ENCODE data around the gene SOX5.
A peak's percentile ranks its signal among the peaks of the same experiment; 100 is the strongest.

The SOX5 gene

DNA sequence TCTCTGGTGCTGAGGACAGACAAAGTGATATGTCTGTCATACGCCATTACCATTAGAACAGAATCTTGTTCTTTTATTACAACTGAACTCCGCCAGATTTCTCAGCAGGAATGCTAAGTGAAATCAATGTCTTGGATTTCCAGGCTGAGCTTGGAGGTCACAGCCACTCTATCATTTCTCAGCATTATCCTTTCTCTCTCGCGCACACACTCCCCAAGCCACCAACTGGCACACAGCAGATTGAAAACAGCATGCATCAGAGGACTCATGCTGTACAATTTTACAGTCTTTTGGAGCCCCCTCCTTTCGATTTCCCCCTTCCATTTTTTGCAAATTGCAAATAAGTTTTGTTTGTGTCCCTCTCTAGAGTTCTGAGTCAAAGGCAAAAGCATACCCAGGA, 348.6 kb downstream of the SOX5 start:
- no peak for DNase-seq (ENCODE audit: low spot score)

DNA sequence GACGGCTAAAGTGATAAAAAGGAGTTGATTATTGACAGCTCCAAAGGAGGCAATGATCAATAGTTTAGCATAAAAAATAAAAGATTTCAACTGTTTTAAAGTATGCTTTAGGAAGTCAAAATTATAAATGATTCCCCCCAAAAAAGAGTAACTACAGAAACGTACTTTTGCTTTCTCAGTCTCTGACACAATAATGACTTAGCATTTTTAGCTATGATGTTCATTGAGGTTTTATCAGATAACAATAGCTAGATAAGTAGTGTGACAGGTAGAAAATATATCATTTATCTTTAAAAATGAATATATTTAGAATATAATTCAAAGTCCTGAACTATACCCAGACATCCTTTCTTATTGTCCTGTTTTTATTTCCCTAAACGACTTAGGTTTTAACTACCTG, 352.9 kb downstream of the SOX5 start:
- no peak for DNase-seq (ENCODE audit: low spot score)

DNA sequence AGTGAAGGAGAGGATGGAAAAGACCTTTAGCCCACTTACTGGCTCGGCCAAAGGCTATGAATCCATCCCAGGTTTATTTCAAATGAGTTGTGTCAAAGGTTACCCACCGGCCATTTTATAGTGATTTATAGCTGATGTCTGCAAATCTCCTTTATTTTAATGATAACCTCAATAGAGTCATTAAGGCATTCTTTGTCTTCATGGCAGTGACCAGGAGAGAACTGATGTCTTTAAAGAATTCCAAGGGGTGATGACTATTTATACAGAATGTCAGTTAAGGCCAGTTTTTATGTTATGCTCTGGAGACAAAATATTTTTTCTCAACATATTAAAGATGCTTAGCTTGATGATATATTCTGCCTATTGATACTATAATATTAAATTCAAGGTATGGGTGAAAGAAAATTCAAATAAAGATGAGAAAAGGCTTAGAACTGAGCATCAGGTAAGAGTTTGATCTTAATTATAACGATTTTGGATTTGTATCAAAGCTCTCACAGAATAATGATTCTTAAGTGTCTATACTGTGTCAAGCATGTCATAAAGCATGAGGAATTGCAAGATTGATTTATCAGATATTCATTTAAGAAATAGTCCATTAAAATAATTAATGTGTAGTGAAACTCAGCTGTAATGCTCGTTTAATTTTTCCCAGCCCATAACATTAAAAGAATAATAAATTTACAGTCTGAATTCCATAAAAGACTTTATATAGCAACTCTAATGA, 361.5 kb downstream of the SOX5 start:
- no peak for DNase-seq (ENCODE audit: low spot score)

DNA sequence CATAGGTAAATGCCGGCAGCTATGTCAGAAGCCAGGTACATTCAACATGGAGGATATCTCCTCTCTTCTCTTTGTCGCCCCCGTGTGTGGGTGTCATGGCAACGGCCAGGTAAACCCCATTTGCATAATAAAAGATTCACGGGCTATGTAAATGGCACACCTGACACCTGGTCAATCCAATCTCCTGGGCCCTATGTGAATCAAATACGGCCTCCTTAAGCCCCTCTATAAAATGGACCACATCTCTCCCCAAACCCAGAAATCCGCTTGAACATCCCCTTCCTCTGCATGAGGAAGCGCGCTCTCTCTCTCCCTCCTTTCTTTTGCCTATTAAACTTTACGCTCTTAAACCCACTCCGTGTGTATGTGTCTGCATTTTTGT, 363.7 kb downstream of the SOX5 start:
- no peak for DNase-seq (ENCODE audit: low spot score)

DNA sequence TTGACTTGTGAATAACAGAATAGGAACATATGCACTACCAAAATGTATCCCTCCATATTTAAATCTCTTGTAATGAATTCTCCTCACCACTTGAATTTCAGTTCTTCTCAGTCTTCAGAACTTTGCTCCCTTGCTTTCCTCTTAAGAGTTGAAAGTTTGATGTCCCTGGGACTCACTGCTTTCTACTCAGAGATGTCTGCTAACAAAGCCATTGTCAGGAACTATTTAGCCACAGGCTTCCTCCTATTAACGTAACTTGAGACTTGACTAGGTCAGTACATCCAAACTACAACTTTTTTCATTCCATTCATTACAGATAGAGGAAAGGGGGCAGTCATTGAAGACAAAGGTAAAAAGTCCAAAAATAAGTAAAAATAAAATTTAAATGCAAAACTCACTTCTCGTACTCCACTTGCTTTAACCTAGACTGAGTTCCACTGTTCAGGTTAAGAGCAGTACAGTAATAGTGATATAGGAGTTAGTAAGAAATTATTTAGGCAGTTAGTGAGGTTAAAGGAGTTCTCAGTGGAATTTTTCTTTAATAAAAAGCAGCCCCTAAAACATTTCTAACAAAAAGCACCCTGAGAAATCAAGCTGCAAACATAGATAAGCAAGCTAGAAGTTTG, 364.2 kb downstream of the SOX5 start:
- no peak for DNase-seq (ENCODE audit: low spot score)

DNA sequence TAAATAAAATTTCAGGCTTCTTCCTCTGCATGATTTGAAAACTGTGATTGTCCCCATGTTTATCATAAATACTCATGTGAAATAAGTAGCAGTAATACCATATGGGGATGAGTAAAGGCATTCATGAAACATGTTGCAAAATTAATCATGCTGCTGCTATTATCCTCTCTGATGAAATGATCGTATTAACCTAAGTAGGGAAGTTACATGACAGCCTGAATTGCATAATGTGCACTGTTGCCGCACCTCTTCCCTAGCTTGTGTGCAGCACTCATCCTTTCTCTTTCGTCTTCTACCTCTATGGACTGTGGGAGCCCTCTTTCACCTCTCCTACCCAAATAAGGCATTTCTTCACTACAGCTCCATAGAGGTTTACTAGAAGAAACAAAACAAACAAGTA, 367.6 kb downstream of the SOX5 start:
- DNase-seq (ENCODE audit: low spot score) = no peak

DNA sequence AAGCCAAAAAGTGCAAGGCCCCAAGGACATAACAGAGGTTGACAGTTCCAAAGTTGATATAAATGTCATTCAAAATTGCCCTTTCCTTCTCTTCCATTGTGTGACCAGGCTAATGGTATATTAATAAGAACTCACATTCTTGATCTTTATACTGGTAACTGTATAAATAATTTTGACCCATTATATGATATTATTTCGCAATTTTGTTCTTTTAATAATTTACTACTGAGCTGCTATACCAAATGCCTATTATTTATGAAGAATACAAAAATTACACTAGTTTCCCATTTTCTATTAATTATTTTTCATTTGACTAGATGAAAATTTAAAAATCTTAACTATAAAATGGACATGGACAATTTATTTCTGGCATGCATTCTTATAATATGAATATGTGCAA, 370.2 kb downstream of the SOX5 start:
- no peak for DNase-seq (ENCODE audit: low spot score)

DNA sequence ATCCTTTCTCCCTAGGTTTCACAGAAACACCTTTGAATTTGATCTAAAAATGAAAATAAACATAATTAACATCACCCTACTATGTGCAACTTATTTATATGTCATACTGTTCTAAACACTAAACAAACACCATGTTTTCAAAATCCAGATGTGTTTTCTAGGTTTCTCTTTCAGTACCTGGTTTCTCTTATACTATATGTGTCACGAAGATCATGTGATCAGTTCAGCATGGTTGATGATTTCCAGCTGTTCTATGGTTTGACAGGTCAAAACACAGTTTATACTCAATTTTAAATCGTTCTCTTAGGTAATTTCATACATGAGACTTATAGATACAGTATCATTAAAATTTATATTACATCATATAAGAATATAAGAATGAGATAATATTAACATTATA, 373.1 kb downstream of the SOX5 start:
- DNase-seq (ENCODE audit: low spot score) = no peak

DNA sequence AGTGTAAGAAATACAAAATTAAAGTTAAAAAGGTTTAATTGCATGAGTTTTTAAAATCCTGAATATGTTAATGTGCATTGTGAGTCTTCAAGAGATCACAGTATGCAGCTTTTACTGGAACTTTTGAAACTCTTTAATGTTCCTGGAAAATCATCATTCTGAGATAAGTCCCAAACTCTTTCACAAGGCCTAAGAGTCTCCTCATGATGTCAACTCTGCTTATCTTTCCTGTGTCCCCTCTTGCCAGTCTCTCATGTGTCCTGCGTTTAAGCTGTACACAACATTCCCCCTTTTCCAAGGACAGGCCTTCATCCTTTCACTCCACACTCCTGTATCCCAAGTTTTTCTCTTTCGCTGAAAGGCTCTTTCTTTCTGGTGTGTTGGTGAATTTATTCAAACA, 380.1 kb downstream of the SOX5 start:
- DNase-seq (ENCODE audit: low spot score) = no peak

DNA sequence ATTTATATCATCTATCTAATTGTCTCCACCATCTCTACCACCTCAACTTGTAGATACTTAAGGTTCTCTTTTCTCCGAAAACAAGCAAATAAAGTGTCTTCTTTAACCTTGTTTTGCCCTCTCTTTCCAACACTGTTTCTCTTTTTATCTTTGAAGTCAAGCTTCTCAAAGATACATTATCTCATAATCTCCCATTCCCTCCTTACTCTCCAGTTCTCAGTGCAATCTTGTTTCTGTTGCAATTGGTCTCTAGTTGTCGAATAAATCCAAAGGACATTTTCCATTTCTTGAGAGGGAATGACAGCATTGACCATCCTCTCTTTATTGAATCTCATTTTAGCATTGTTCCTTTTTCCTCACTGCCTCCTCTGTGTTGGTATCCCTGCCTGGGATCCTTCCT, 383.3 kb downstream of the SOX5 start:
- DNase-seq (ENCODE audit: low spot score) = no peak

DNA sequence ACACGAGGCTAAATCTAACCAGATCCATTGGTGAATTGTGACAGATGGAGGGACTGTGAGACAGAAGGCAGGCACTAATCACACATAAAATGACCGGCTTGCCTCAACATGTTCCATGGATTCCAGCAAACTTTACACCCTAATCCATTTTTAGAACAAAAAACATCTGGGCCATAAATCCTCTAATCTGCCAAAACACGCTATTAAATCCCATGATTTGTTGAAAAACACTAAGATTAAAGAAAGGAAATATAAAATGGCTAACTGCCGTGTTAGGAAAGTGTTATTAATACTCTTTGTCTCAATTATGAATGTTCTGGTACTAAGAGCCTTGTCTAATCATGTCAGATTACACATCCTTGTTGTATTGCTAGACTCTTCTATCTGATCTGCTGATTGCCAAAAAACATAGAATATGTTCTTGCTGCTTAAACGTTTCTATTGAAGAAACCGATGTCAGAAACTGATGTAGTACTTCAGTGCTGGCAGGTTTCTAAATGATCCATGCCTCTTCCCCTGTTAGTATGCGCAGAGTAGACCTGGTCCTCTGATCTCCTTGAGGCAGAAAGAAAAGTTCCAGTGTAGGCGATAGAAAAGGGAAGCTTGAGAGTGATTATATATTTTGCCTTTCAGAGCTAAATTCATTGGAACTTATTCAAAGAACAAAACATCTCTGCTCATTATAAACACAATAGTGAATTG, 384.9 kb downstream of the SOX5 start:
- DNase-seq (ENCODE audit: low spot score) = no peak

DNA sequence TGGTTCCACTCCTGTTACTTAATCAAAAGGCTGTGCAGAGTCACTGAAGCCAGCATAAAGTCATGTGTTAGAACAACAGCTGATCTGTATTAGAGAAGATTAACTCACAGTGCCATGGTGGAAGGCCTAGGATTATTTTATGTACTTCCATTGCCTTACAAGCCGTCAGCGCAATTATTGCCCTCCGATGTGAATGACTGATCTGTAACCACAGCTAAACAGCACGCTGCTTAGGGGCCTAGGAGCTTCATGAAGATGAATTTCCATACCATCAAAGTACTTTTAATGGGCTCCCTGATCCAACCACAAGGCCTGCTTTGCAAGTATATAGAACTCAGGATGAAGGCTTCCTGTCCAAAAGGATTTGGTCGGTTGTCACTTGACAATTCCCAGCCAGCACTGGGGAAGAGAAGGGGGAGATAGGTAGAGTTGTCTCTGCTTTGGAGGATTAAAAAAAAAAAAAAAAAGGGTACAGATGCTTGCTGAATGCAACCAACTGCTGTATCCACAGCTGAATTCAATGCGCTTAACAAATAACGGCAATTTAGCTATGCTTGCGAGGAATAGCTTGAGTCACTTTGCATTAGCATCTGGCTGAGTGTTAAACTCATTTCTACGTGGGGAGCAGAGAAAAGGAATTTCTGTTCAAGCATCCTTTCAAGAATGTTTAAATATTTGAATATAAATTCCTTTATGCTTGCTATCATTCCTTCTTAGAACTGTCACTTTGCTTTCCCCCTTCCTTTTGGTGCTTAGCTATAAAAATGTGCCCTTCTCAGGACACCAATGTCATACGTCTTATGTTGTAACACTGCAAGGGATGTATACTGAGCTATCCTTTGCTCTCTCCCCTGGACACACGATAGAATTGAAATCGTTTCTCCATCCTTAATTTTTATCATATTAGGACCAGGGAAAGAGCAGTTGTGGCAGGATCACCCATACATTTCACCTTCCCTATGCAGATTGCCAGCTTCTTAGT, 387.8 kb downstream of the SOX5 start:
- no peak for DNase-seq (ENCODE audit: low spot score)

DNA sequence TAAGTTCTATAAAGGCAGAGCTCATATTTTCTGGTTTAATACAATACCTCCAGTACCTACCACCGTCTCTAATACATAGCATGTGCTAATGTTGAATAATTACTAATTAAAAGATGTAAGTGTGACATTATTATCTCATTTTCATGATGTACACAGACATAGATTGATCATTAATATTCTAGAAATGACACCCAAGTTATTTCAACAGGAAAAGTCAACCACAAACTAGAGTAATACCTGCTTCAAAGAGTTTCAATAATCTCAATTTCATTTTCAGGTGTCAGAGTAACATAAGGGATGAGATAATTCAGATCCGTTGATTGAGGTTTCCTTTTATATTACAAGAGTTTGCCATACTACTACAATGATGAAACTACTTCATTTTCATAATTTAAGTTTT, 388.9 kb downstream of the SOX5 start:
- no peak for DNase-seq (ENCODE audit: low spot score)

DNA sequence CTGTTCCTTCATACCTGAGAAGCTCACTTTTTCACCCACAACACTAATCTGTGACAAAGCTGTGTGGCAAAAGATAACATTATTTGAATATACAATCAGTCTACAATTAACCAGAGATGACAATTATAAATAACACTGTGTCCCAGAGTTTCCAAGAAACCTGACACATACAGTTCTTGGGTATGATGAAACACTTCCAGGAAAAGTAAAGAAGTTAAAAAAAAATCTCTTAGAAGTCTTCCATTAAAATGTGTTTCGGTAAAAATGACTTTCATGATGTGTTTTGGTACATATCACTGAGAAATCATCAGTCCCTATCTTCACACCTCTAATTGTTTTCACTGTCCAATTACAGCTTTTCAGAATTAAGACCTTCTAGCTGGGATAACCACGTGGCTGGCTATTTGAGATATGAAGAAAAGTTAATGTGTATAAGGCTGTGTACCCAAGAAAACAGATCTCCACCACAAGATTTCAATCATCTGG, 390.2 kb downstream of the SOX5 start:
- no peak for DNase-seq (ENCODE audit: low spot score)

DNA sequence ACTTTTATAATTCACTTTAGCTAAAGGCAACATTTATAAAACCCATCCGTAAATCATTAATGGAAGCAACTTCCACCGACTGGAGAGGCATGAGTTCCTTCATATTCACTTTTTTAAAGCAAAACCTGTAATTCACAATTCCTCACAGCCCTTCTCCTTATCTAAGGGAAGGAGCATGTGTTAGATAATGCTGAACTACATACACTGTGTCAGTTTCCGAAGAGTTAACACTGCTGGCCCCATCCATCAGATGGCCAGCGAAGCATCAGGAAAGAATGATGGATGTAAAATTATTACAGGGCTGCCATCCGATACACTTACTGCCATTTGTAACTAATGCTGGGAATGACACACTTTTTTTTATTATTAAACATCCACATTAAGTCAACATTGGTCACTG, 392.8 kb downstream of the SOX5 start:
- DNase-seq (ENCODE audit: low spot score) = no peak

DNA sequence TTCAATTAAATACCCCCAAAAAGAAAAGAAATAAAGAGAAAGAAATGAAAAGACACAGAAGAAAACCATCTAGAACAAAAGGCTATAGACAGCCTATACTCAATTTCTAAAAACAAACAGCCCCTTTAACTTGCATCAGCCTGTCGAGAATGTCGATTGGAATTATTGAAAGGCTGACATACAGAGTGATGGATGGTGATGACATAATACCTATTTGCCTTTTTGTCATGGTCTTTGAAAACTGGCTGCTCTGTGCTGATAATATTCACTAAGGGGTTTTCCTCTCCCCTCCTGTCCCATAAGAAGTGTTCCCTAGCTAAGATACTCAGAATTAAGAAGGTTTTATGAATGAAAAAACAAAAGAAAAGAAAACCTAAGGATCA, 393.7 kb downstream of the SOX5 start:
- no peak for DNase-seq (ENCODE audit: low spot score)

DNA sequence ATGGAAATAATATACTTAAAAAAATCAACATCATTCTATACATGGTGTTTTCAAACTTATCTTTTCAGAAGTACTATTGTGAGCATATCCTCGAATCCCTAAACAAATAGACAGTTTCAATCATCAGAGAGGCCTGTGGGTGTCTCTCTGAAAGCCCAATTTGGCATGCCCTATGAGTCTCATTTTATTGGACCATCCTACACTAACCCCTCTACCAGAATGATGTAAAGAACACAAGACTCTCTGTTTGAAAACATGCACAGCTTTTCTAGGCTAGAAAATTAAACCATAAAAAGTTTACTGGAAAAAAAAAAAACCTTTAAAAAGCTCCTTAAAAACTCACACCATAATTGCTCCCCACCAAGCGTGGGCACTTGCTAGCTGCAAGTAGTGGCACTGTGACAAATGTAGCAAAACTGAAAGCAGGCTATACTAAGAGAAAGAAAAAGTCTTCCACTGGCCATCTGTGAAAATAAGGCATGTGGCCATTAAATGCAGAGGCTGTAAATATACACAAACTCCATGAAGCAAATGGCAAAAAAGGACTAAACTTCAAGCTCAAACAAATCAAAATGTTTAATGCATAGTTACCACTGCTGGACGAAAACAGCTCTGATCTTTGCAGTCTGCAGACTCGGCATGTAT, 394.2 kb downstream of the SOX5 start:
- peak; percentile 15 for DNase-seq (ENCODE audit: low spot score)

DNA sequence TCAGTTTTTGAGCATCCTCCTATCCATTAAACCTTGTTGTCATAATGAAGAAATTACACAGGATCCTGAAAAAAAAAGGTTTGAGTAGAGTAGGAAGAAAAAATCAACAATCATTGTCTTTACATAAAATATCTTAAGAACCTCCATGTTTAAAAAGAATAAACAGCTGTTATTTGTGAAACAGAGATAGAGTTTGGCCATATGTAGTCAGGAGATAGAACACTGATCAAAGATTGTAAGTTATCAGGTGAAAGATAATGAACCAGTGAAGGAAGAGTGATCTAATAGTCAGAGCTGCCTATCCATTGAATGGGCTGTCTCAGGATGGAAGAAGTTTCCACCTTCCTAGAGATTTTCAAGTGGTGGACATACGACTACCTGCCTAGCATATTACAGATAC, 397.1 kb downstream of the SOX5 start:
- DNase-seq (ENCODE audit: low spot score) = no peak

DNA sequence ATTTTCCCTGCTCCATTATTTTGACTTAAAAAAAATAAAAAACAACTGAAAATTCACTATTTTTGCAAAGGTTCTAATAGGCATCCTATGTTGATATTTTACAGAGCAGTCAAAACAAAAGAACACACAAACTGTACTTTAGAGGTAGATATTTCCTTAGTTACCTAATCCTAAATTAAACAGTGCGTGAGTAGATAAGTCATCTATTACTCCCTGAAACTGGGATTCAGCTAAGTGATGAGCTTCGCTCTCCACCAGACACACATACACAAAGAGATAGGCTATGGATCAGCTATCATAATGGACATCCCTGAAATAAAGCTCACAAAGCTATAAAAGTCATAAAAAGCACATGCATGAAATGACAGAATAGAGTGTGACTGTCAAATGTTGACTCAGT, 398.7 kb downstream of the SOX5 start:
- no peak for DNase-seq (ENCODE audit: low spot score)

DNA sequence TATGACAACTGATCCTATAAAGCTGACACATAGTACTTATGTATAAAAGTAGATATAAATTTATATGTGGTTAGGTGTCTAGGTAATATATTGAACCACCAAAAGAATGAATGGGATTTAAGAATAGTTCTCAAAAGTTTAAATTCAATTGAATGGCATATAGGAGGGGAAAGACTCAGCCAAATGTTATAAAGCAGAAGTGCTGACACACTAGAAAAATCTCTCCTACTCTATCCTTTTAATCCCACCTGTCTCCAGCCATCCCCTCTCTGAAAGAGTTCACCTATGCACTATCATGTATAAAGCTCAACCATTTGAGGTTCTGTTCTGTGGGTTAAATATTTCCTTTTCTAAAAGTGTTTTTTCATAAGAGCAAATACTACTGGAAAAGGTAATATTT, 400.7 kb downstream of the SOX5 start:
- DNase-seq (ENCODE audit: low spot score) = no peak

DNA sequence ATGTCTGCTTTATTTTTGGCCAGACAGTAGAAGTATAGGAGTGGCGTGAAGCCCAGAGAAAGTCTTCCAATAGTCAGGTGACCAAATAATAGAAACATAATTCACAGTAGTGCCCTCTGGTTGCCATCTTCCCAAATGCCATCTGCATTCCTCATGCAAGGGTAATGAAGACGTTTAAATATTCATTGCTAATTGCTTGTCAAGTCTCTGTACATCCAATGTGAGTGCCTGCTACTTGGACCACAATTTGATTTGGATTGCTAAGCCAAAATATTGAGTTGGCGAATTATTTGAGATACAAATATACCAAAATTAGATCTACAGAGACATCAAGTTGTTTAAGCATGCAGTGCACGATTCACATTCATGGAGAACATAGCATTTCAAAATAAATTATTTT, 402.7 kb downstream of the SOX5 start:
- DNase-seq (ENCODE audit: low spot score) = no peak

DNA sequence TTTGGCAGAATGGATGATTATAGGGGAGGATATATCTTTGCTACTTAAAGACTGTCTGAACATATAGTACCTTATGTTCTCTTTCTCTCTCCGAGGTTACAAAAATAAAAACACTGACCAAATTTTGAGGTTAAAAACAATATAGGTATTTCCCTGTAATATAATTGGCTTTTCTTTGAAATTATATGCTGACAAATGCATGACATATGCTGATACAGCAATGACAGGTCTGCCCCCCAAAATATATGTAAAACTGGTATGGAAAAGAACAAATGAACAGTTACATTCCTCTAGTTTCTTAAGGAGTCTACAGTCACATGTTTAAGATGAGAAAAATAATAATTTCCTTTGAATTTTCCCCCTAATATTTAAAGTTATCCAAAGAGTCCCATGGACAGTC, 405.7 kb downstream of the SOX5 start:
- DNase-seq (ENCODE audit: low spot score) = no peak

Data from Ammon's horn (tissue), 1 donor.